ENCODE measurements around the gene ATG4B. TPM values are rescaled to one million over a fixed set of nuclear protein-coding genes. Genes with fewer than 3 reads are reported as not detected.

ATG4B gene
- total RNA-seq, 2 experiments from 2014 or later: 91.1 to 101 TPM

DNA sequence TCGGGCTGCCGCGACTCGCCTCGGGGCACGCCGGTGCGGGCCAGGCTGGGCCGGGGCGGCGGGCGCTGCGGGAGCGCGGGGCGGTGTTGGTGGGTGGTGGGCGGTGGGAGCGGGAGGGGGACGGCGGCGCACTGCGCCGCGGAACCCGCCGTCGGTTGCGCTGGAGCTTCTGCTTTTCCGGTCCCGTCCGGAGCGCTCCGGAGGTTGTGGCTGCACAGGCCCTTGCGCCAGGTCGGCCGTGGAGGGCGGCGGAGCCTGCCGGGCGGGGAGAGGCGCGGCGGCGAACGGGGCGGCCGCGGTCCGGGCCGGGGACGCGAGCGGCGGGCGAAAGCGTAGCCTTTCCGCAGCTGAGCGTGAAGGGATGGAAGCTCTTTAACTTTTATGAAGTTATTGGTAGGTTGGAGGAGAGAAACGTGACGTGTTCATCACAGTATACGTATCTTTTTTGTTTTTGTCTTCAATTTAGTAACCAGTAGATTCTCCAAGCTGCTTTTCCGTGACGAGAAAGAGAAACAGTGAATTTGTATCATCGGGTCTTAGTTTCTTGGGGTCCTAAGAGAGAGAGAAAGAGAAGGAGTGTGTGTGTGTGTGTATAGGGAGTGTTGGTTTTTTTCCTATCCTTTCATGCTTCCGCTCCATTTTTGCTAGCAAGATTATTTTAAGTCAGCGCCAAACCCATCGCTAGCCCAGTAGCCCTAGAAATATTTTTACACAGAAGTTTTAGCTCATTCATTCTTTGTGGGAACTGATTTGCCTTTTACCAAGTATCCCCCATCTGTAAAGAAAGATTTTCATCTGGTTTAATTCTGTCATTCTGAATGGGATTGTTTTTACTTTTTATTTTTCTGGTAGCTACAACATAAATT, 535 bp downstream of the ATG4B start:
- peak overlapping the region; percentile 91 for H3K27ac Mint-ChIP-seq
- POLR2A ChIA-PET: interaction anchor here (0.6 to 2.1 kb wide), 13 partner anchors 16 to 412 kb away, joined by 3 to 12 read pairs (median 4); partner anchors contain the start of genes D2HGDH, DTYMK and ING5
- peaks cover 3% of the 10 kb centered on the region for H3K9me3 Mint-ChIP-seq
- DNase-seq (no peak), ATAC-seq (ENCODE audit: low read depth) (peak; percentile 18)
- H3K36me3 Mint-ChIP-seq: peaks cover 21% of the 10 kb centered on the region
- peaks cover 38% of the 10 kb centered on the region for H3K4me1 Mint-ChIP-seq
- H3K27me3 Mint-ChIP-seq: no peaks in the 10 kb centered on the region
- peak overlapping the region; percentile 93 for H3K4me3 Mint-ChIP-seq

DNA sequence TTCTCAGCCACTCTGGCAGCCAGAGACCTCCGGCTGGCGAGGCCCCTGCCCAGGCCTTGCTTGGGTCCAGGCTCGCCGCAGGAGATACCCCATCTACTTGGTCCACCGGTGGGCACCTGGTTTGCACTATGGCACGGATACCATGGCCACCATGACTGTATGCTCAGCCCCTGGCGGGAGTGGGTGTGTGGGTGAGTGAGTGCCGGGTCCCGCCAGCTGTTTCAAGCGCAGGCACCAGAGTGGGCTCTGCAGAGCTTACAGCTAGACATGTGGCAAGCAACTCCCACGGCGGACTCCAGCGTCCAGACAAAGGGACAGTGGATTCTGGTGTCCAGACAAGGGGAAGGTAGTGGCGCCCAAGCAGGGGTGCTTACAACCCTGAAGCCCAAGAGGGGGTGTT, 1.4 kb downstream of the ATG4B start:
- H3K27ac Mint-ChIP-seq: no peak overlapping the region
- peaks cover 38% of the 10 kb centered on the region for H3K4me1 Mint-ChIP-seq
- ATAC-seq (ENCODE audit: low read depth): no peak
- peaks cover 3% of the 10 kb centered on the region for H3K9me3 Mint-ChIP-seq
- H3K36me3 Mint-ChIP-seq: peaks cover 21% of the 10 kb centered on the region
- POLR2A ChIA-PET: interaction anchor here (1.6 to 2.1 kb wide), 3 partner anchors 21 to 49 kb away, joined by 3 to 12 read pairs (median 5); no protein-coding TSS in a partner anchor
- no peaks in the 10 kb centered on the region for H3K27me3 Mint-ChIP-seq
- H3K4me3 Mint-ChIP-seq: peak overlapping the region; percentile 93
- no peak for DNase-seq

DNA sequence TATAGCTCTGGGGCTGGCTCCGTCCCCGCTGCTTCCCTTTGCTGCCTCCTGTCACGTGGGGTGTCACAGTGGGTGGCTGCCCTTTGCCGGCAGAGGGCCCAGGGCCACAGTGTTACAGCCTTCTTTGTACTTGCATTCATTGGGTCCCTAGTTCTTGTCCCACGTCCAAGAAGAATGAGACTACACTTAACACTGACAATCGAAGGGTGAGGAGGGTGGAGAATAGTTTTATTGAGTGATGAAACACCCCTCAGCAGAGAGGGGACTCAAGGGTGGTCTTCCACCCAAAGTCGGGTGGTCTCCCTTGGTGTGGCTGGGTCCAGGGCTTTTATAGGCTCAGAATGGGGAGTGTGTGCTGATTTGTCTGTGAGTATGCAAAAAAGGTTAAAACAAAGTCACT, 1.9 kb downstream of the ATG4B start:
- H3K36me3 Mint-ChIP-seq: peaks cover 21% of the 10 kb centered on the region
- no peak overlapping the region for H3K27ac Mint-ChIP-seq
- POLR2A ChIA-PET: interaction anchor here (1.6 kb wide), 1 partner anchor 49 kb away, joined by 3 read pairs; no protein-coding TSS in a partner anchor
- ATAC-seq (ENCODE audit: low read depth) (no peak), DNase-seq (no peak)
- no peaks in the 10 kb centered on the region for H3K27me3 Mint-ChIP-seq
- no peak overlapping the region for H3K4me3 Mint-ChIP-seq
- peaks cover 38% of the 10 kb centered on the region for H3K4me1 Mint-ChIP-seq
- peaks cover 3% of the 10 kb centered on the region for H3K9me3 Mint-ChIP-seq

DNA sequence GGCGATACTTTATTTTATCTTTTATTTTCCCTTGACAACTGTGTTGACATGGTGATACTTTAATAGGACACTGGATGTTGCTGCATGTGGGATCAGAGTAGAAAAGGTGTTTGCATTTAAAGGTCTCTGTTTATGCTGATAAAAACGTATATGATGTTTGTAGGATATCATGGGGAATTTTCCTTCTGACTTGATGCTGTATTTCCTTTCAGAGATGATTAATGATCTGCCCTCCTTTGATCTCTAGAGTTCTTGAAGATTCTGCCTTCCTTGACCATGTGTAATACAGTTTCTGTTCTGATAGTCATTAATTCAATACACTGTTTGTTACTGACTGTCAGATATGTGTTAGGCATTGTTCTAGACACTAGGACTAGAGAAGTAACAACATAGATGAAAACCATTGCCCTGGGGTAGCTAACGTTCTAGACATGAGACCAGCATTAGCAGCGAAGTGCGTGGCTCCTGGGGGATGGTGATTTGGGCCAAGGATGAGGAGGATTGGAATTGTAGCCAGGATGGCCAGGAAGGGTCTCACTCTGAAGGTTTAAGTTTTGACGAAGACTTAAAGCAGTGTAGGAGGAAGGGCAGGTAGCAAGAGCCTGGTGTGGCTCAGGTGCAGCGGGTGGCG, 2.8 kb downstream of the ATG4B start:
- H3K36me3 Mint-ChIP-seq: peaks cover 21% of the 10 kb centered on the region
- H3K4me3 Mint-ChIP-seq: no peak overlapping the region
- DNase-seq (no peak), ATAC-seq (ENCODE audit: low read depth) (no peak)
- no peak overlapping the region for H3K27ac Mint-ChIP-seq
- POLR2A ChIA-PET: no interaction called here
- no peaks in the 10 kb centered on the region for H3K27me3 Mint-ChIP-seq
- peaks cover 32% of the 10 kb centered on the region for H3K4me1 Mint-ChIP-seq
- H3K9me3 Mint-ChIP-seq: peaks cover 3% of the 10 kb centered on the region

DNA sequence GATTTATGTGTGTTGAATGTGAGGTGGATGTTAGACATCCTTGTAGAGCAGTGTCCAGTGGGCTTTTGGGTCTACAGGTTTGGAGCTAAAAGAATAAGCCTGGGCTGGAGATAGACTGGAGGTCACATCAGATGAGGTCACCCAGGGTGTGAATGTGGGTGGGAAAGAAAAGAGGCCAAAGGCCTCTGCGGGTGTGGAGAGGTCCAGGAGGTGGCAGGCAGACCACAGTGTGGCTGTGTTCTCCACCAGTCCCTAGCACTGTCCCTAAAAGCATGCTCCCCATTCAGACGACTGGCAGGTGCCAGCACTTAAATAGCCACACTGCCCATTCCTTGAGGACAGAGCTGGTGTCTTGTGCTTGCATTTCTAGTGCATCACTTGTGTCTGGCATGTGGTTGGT, 4.1 kb downstream of the ATG4B start:
- Mint-ChIP-seq H3K9me3 (peaks cover 3% of the 10 kb centered on the region), H3K27me3 (no peaks in the 10 kb centered on the region), H3K36me3 (peaks cover 21% of the 10 kb centered on the region), H3K4me1 (peaks cover 23% of the 10 kb centered on the region), H3K4me3 (no peak overlapping the region), H3K27ac (no peak overlapping the region)
- no peak for ATAC-seq (ENCODE audit: low read depth)
- DNase-seq: no peak
- POLR2A ChIA-PET: no interaction called here

DNA sequence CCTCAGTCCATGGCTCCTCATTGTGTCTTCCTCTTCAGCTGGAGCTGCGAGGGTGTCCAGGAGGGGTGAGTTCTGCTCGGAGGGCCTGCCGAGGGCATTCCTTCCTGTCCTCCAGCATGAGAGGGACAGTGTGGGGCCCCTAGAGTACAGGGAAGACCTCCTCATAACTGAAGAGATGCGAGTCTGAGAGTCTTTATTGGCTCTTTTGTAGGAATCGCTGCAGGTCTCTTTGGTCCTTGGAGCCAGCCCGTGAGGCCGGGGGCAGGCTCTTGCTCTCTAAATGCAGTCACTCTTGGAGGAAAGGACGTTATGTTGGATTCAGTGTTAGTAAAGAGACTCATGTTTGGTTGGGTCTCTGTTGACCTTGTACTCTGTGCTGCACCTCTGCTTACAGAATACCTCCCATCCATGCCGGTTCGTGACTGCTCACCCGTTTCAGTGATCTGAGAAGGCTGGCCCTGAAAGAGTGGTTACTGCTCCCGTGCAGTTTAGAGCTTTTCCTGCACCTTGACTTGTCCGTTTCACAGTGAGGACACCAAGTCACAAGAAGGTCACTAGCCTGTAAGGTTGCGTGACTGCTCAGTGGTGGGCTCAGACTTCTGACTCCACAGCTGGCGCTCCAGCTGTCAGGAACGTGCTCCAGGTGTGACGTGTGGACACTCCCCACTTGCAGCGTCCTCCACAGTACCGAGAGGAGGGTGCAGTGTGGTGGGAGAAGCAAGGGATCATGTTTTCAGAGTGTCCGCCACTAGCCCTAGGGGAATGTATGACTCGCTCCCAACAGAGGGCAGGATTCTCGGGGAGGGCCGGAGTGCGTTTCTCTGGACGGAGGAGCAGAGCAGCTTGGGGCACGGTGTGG, 7.8 kb downstream of the ATG4B start:
- POLR2A ChIA-PET: no interaction called here
- Mint-ChIP-seq H3K4me3 (no peak overlapping the region), H3K27me3 (no peaks in the 10 kb centered on the region), H3K9me3 (no peaks in the 10 kb centered on the region), H3K27ac (no peak overlapping the region), H3K4me1 (peaks cover 11% of the 10 kb centered on the region), H3K36me3 (peaks cover 5% of the 10 kb centered on the region)
- no peak for DNase-seq
- no peak for ATAC-seq (ENCODE audit: low read depth)

DNA sequence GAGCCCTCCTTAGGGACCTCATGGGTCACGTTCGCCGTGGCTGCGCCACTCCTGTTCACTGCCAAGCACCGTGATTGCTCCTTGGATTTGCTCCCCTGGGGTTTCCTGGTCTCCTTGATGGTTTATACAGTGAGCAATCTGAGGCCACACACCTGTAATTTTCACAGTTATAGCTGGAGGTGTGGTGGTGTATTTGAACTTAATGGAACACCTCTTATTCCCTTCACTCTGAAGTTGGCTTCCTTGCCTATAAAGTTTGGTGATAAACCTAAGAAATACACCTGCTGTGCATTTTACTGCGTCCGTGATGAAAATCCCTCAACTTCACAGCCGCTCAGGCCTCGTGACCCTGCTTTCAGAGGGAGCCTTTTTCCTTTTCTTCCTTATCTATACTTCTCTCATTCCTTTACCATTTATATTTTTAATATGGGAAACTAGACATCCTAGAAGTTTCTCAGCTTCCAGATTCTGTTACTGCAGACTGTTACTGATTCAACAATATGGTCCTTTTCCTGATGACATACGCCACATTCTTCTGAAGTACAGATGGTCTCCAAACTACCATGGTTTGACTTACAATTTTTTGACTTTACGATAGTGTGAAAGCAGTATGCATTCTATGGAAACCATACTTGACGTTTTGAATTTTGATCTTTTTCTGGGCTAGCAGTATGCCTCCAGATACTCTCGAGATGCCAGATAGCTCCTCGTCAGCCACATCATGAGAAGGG, 8.6 kb downstream of the ATG4B start:
- no peaks in the 10 kb centered on the region for H3K27me3 Mint-ChIP-seq
- no peak overlapping the region for H3K27ac Mint-ChIP-seq
- H3K36me3 Mint-ChIP-seq: peaks cover 2% of the 10 kb centered on the region
- no peak for ATAC-seq (ENCODE audit: low read depth)
- no peak for DNase-seq
- H3K9me3 Mint-ChIP-seq: no peaks in the 10 kb centered on the region
- POLR2A ChIA-PET: interaction anchor here (0.7 kb wide), 1 partner anchor 33 kb away, joined by 3 read pairs; no protein-coding TSS in a partner anchor
- peaks cover 7% of the 10 kb centered on the region for H3K4me1 Mint-ChIP-seq
- no peak overlapping the region for H3K4me3 Mint-ChIP-seq

DNA sequence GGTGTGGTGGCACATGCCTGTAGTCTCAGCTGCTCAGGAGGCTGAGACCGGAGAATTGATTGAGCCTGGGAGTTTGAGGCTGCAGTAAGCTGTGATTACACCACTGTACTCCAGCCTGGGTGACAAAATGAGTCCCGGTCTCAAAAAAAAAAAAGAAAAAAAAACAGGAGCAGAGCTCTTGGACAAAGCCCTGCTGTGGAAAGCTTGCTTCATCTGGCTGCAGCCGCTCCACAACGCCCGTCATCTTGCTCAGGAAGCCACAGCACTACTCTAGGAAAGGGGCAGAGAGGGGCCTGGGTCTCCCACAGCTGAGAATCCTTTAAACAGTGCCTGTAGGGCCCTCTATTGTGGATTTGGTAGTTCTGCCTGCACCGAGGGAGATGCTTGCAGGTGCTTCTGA, 11.0 kb downstream of the ATG4B start:
- Mint-ChIP-seq H3K9me3 (no peaks in the 10 kb centered on the region), H3K4me3 (no peak overlapping the region), H3K27me3 (no peaks in the 10 kb centered on the region), H3K36me3 (peaks cover 2% of the 10 kb centered on the region), H3K4me1 (peaks cover 5% of the 10 kb centered on the region), H3K27ac (no peak overlapping the region)
- DNase-seq: no peak
- no peak for ATAC-seq (ENCODE audit: low read depth)
- POLR2A ChIA-PET: no interaction called here

DNA sequence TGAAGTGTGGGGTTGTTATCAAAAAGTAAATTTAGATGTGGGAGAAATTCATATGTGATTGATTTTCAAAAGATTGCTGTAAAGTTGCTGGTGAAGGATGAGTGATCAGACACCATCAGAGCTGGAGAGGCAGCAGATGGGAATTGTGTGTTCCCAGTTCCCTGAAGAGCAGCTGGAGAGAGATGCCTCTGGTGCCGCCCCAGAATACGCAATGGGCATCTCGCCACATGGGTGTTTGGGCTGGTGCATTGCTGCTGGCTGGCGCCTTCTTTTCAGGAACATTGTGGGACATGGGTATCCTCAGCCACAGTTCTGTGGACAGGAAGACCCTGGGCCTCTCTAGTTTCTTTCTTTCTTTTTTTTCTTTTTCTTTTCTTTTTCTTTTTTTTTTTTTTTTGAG, 11.9 kb downstream of the ATG4B start:
- no peaks in the 10 kb centered on the region for H3K9me3 Mint-ChIP-seq
- H3K27ac Mint-ChIP-seq: no peak overlapping the region
- peaks cover 5% of the 10 kb centered on the region for H3K4me1 Mint-ChIP-seq
- H3K27me3 Mint-ChIP-seq: no peaks in the 10 kb centered on the region
- H3K36me3 Mint-ChIP-seq: peaks cover 2% of the 10 kb centered on the region
- DNase-seq (no peak), ATAC-seq (ENCODE audit: low read depth) (no peak)
- no peak overlapping the region for H3K4me3 Mint-ChIP-seq
- POLR2A ChIA-PET: no interaction called here

DNA sequence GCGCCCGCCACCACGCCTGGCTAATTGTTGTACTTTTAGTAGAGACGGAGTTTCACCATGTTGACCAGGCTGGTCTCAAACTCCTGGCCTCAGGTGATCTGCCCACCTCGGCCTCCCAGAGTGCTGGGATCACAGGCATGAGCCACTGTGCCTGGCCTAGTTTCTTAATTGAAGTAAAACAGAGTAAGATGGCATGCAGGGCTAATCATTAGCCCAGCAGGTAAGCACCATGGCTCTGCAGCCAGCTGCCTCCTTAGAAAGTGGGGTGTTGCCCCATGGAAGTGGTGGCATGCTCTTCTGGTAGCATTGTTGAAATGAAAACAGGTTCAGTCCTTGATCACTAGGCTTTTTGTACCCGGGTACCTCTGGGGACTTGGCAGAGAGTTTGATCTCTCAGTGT, 12.4 kb downstream of the ATG4B start:
- Mint-ChIP-seq H3K4me1 (peaks cover 5% of the 10 kb centered on the region), H3K9me3 (no peaks in the 10 kb centered on the region), H3K27ac (no peak overlapping the region), H3K36me3 (peaks cover 2% of the 10 kb centered on the region), H3K27me3 (no peaks in the 10 kb centered on the region), H3K4me3 (no peak overlapping the region)
- ATAC-seq (ENCODE audit: low read depth): no peak
- POLR2A ChIA-PET: no interaction called here
- DNase-seq: no peak

DNA sequence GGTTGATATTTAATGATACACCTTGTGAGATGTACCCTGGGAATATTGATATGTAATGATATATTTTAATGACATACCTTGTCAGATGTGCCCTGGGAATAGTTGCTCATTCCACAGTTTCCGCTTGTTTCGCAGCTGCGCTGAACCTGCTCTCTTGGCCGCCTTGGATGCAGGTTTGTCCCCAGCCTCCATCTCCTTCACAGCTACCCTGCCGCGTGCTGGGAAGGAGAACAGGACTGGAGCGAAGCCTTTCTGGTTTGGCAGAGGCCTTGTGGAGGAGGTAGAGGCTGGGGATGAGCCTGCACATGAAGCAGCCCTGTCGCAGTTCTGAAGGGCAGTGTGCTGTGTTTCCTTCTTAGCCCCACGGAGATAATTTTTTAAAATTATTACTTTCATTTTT, 14.6 kb downstream of the ATG4B start:
- DNase-seq (no peak), ATAC-seq (ENCODE audit: low read depth) (no peak)
- no peaks in the 10 kb centered on the region for H3K9me3 Mint-ChIP-seq
- peaks cover 5% of the 10 kb centered on the region for H3K4me1 Mint-ChIP-seq
- no peak overlapping the region for H3K27ac Mint-ChIP-seq
- H3K36me3 Mint-ChIP-seq: peaks cover 4% of the 10 kb centered on the region
- H3K4me3 Mint-ChIP-seq: no peak overlapping the region
- POLR2A ChIA-PET: no interaction called here
- no peaks in the 10 kb centered on the region for H3K27me3 Mint-ChIP-seq

DNA sequence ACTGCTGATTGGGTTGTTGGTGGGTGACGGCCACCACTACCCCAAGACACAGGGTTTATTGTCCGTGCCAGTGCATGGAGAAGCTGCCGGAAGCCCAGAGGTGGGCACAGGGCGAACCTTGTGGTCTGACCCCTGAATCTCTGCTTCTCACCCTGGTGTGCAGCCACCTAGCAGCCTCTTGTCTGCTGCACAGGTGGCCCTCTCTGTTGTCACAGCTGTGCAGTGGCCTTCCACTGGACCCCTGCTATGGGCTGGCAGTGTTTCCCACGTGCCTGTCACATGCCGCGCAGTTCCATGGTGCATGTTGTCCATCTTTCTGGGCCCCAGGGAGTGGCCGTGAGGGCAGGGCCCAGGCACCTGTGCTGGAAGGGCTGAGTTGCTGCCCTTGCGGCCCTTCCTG, 15.2 kb downstream of the ATG4B start:
- Mint-ChIP-seq H3K36me3 (peaks cover 4% of the 10 kb centered on the region), H3K27me3 (no peaks in the 10 kb centered on the region), H3K9me3 (no peaks in the 10 kb centered on the region), H3K4me3 (no peak overlapping the region), H3K27ac (no peak overlapping the region), H3K4me1 (peaks cover 5% of the 10 kb centered on the region)
- ATAC-seq (ENCODE audit: low read depth): no peak
- no peak for DNase-seq
- POLR2A ChIA-PET: no interaction called here
